Measurements from ENCODE around the gene TEX264. TPM values are rescaled to one million over a fixed set of nuclear protein-coding genes. Genes with fewer than 3 reads are reported as not detected.
A peak's percentile ranks its signal among the peaks of the same experiment; 100 is the strongest.

The TEX264 gene
- total and polyA plus RNA-seq, 2 donors (not counting 1 experiment from before 2014, with no cell fraction given): 34.3 to 51.0 TPM

- TF ChIP-seq EZH2 (IDR thresholded peaks at IDR 0.05; ENCODE audit: low read length, missing control alignments): no peak
- peak; percentile 57 for TF ChIP-seq CTCF (conservative IDR thresholded peaks at IDR 0.05 in 1 of 2, IDR thresholded peaks at IDR 0.05 in 1 of 2; ENCODE audit: low read depth in 1 of 2, low read length in 2 of 2)
- H3K9me3 ChIP-seq (ENCODE audit: control insufficient read depth, insufficient read depth, low read depth, low read length): no peaks in the 10 kb centered on the region
- H3K27ac ChIP-seq (ENCODE audit: insufficient read depth, low read length): no peak overlapping the region
- H4K20me1 ChIP-seq (ENCODE audit: control insufficient read depth, extremely low read depth, insufficient read depth, low read length): no peaks in the 10 kb centered on the region
- no peaks in the 10 kb centered on the region for H3K27me3 ChIP-seq (ENCODE audit: control insufficient read depth, insufficient read depth, low read length)
- H2AFZ ChIP-seq (ENCODE audit: low read length): no peak overlapping the region
- DNase-seq (ENCODE audit: low read depth in 2 of 2): peak; percentile 7 to 19
- no peak overlapping the region for H3K9ac ChIP-seq (ENCODE audit: insufficient read depth, low read length)
- H3K4me1 ChIP-seq (ENCODE audit: control insufficient read depth, extremely low read depth, insufficient read depth, low read length): no peaks in the 10 kb centered on the region
- H3K4me3 ChIP-seq (replicated peaks in 1 of 4; ENCODE audit: control extremely low read depth in 1 of 4, insufficient read depth in 1 of 4, low read depth in 3 of 4, low read length in 4 of 4): no peak overlapping the region
- no peak overlapping the region for H3K4me2 ChIP-seq (ENCODE audit: extremely low read depth, insufficient read depth, low read length)
- no peaks in the 10 kb centered on the region for H3K36me3 ChIP-seq (ENCODE audit: control insufficient read depth, insufficient read depth, low read length)
- H3K79me2 ChIP-seq (ENCODE audit: control insufficient read depth, insufficient read depth, low read length): no peaks in the 10 kb centered on the region
These were observed 47.7 kb downstream of the TEX264 start for GRCh38 chr3:51718547-51719409.

- Histone ChIP-seq H3K9ac (ENCODE audit: insufficient read depth, low read length) (no peak overlapping the region), H3K9me3 (ENCODE audit: control insufficient read depth, insufficient read depth, low read depth, low read length) (no peaks in the 10 kb centered on the region), H3K27ac (ENCODE audit: insufficient read depth, low read length) (no peak overlapping the region), H3K27me3 (ENCODE audit: control insufficient read depth, insufficient read depth, low read length) (no peaks in the 10 kb centered on the region), H2AFZ (ENCODE audit: low read length) (no peak overlapping the region), H3K4me1 (ENCODE audit: control insufficient read depth, extremely low read depth, insufficient read depth, low read length) (no peaks in the 10 kb centered on the region), H3K4me2 (ENCODE audit: extremely low read depth, insufficient read depth, low read length) (no peak overlapping the region), H4K20me1 (ENCODE audit: control insufficient read depth, extremely low read depth, insufficient read depth, low read length) (no peaks in the 10 kb centered on the region), H3K4me3 (replicated peaks in 1 of 4; ENCODE audit: control extremely low read depth in 1 of 4, insufficient read depth in 1 of 4, low read depth in 3 of 4, low read length in 4 of 4) (no peak overlapping the region), H3K79me2 (ENCODE audit: control insufficient read depth, insufficient read depth, low read length) (no peaks in the 10 kb centered on the region), H3K36me3 (ENCODE audit: control insufficient read depth, insufficient read depth, low read length) (no peaks in the 10 kb centered on the region)
- TF ChIP-seq CTCF (conservative IDR thresholded peaks at IDR 0.05 in 1 of 2, IDR thresholded peaks at IDR 0.05 in 1 of 2; ENCODE audit: low read depth in 1 of 2, low read length in 2 of 2) (peak in 1 of 2 donors; percentile 26), EZH2 (IDR thresholded peaks at IDR 0.05; ENCODE audit: low read length, missing control alignments) (no peak)
- no peak for DNase-seq (ENCODE audit: low read depth in 2 of 2)
These were observed 48.5 kb downstream of the TEX264 start for GRCh38 chr3:51719410-51720025.

- no peak overlapping the region for H3K27ac ChIP-seq (ENCODE audit: insufficient read depth, low read length)
- H4K20me1 ChIP-seq (ENCODE audit: control insufficient read depth, extremely low read depth, insufficient read depth, low read length): no peaks in the 10 kb centered on the region
- no peak for DNase-seq (ENCODE audit: low read depth in 2 of 2)
- no peaks in the 10 kb centered on the region for H3K9me3 ChIP-seq (ENCODE audit: control insufficient read depth, insufficient read depth, low read depth, low read length)
- H3K4me1 ChIP-seq (ENCODE audit: control insufficient read depth, extremely low read depth, insufficient read depth, low read length): no peaks in the 10 kb centered on the region
- H3K4me3 ChIP-seq (replicated peaks in 1 of 4; ENCODE audit: control extremely low read depth in 1 of 4, insufficient read depth in 1 of 4, low read depth in 3 of 4, low read length in 4 of 4): no peak overlapping the region
- H3K4me2 ChIP-seq (ENCODE audit: extremely low read depth, insufficient read depth, low read length): no peak overlapping the region
- no peak for TF ChIP-seq EZH2 (IDR thresholded peaks at IDR 0.05; ENCODE audit: low read length, missing control alignments)
- TF ChIP-seq CTCF (conservative IDR thresholded peaks at IDR 0.05 in 1 of 2, IDR thresholded peaks at IDR 0.05 in 1 of 2; ENCODE audit: low read depth in 1 of 2, low read length in 2 of 2): no peak
- H3K27me3 ChIP-seq (ENCODE audit: control insufficient read depth, insufficient read depth, low read length): no peaks in the 10 kb centered on the region
- H2AFZ ChIP-seq (ENCODE audit: low read length): no peak overlapping the region
- no peak overlapping the region for H3K9ac ChIP-seq (ENCODE audit: insufficient read depth, low read length)
- H3K36me3 ChIP-seq (ENCODE audit: control insufficient read depth, insufficient read depth, low read length): no peaks in the 10 kb centered on the region
- H3K79me2 ChIP-seq (ENCODE audit: control insufficient read depth, insufficient read depth, low read length): no peaks in the 10 kb centered on the region
These were observed 49.4 kb downstream of the TEX264 start for GRCh38 chr3:51720292-51721061.

Data from fibroblast of lung (primary cell).